Measurements from ENCODE around the gene RNF166.

The RNF166 gene

DNA sequence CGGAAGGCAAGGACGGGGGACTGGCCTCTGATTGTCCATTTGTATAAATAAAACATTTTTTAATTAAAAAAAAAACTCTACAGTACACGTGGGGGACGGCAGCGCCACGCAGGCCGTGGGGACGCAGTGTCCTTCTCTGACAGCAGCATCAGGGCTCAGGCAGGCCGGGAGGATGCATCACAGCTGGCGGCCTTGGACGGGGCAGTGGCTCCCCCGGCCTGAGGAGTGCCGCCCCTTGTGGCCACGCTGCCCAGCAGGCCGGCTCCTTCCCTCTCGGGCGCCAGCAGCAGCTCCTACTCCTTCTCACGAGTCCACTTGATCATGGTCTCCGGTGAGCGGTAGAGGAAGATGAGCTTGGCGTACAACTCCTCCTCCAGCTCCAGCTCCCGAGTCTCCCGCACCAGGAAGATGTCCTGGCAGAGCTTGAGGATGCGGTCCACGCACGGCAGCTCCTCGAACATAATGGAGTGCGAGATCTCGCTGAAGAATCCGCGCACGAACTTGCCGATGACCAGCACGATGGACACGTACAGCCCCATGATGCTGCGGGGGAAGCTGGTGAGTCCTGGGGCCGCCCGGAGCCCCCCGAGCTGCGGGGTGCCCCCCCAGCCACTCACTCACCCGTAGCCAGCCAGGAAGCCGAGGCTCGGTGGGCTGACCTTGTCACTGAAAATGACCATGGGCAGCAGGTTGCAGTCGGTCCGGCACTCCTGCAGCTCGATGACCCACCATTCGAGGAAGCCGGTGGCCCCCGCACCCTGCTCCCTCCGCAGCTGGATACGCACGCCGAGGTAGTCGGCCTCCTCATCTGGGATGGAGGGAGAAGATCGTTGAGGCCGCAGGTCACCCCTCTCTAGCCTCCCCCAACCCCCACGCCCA lies 9.3 kb upstream of the RNF166 start:
- Histone ChIP-seq H3K4me1 (ENCODE audit: insufficient read depth, low read length) (no peaks in the 10 kb centered on the region), H3K9ac (ENCODE audit: low read depth, low read length) (no peak overlapping the region), H3K4me2 (ENCODE audit: insufficient read depth, low read length) (no peak overlapping the region), H3K27me3 (ENCODE audit: insufficient read depth, low read length, poor library complexity) (no peaks in the 10 kb centered on the region), H3K79me2 (ENCODE audit: insufficient read depth, low read length) (peaks cover 9% of the 10 kb centered on the region; the same call in 1 of the 2 replicates), H3K4me3 (ENCODE audit: low read depth in 1 of 2, low read length in 2 of 2) (no peak overlapping the region), H3K36me3 (ENCODE audit: insufficient read depth, low read length) (peaks cover 73% of the 10 kb centered on the region), H2AFZ (ENCODE audit: low read depth, low read length) (no peak overlapping the region), H3K9me3 (ENCODE audit: insufficient read depth, low read length, severe bottlenecking) (no peaks in the 10 kb centered on the region), H4K20me1 (ENCODE audit: insufficient read depth, low read length) (peaks cover 56% of the 10 kb centered on the region), H3K27ac (ENCODE audit: low read length) (no peak overlapping the region)
- TF ChIP-seq EZH2 (IDR thresholded peaks at IDR 0.05; ENCODE audit: borderline replicate concordance, low read depth, low read length, severe bottlenecking) = no peak
- TF ChIP-seq, protein P1, sequence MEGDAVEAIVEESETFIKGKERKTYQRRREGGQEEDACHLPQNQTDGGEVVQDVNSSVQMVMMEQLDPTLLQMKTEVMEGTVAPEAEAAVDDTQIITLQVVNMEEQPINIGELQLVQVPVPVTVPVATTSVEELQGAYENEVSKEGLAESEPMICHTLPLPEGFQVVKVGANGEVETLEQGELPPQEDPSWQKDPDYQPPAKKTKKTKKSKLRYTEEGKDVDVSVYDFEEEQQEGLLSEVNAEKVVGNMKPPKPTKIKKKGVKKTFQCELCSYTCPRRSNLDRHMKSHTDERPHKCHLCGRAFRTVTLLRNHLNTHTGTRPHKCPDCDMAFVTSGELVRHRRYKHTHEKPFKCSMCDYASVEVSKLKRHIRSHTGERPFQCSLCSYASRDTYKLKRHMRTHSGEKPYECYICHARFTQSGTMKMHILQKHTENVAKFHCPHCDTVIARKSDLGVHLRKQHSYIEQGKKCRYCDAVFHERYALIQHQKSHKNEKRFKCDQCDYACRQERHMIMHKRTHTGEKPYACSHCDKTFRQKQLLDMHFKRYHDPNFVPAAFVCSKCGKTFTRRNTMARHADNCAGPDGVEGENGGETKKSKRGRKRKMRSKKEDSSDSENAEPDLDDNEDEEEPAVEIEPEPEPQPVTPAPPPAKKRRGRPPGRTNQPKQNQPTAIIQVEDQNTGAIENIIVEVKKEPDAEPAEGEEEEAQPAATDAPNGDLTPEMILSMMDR (IDR thresholded peaks at IDR 0.05; ENCODE audit: borderline replicate concordance, extremely low read depth, low read length, poor library complexity, severe bottlenecking) = no peak
- ATAC-seq (ENCODE audit: insufficient read depth, low read depth) = no peak
- no peak for DNase-seq

DNA sequence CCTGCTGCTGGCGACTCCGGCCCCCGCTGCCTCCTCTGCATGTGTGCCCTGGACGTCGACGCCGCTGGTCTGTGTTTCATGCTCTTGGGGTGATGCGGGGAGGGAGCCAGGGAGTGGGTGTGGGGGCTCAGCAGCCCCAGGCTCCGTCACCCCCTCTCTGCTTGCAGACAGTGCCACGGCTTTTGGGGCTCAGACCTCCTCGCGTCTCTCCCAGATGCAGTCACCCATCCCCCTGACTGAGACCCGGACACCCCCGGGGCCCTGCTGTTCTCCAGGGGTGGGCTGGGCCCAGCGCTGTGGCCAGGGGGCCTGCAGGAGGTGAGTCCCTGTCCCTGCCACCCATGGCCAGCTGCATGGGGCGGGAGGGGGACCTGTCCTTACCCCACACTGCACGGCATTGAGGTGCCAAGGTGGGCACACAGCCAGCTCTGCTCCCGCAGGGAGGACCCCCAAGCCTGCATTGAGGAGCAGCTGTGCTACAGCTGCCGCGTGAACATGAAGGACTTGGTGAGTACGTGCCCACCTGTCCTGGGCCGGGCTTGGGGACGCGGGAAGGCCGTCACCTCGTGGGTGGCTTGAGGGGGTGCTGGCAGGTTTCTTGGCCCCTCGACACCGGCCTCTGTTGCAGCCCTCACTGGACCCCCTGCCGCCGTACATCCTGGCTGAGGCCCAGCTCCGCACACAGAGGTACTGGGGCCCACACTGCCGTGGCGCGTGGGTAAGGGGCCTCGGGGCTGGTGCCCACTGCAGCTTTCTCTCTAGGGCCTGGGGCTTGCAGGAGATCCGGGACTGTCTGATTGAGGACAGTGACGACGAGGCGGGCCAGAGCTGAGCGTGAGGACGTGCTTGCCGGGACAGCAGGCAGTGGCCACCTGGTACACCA lies 8.5 kb upstream of the RNF166 start:
- Histone ChIP-seq H3K9ac (ENCODE audit: low read depth, low read length) (no peak overlapping the region), H2AFZ (ENCODE audit: low read depth, low read length) (no peak overlapping the region), H3K36me3 (ENCODE audit: insufficient read depth, low read length) (peaks cover 73% of the 10 kb centered on the region), H3K4me3 (ENCODE audit: low read depth in 1 of 2, low read length in 2 of 2) (no peak overlapping the region), H3K79me2 (ENCODE audit: insufficient read depth, low read length) (peaks cover 14% of the 10 kb centered on the region; the same call in 1 of the 2 replicates), H3K9me3 (ENCODE audit: insufficient read depth, low read length, severe bottlenecking) (no peaks in the 10 kb centered on the region), H3K4me1 (ENCODE audit: insufficient read depth, low read length) (no peaks in the 10 kb centered on the region), H3K4me2 (ENCODE audit: insufficient read depth, low read length) (no peak overlapping the region), H3K27me3 (ENCODE audit: insufficient read depth, low read length, poor library complexity) (no peaks in the 10 kb centered on the region), H4K20me1 (ENCODE audit: insufficient read depth, low read length) (peaks cover 59% of the 10 kb centered on the region), H3K27ac (ENCODE audit: low read length) (no peak overlapping the region)
- ATAC-seq (ENCODE audit: insufficient read depth, low read depth) (peak; percentile 6; the same call in 1 of the 3 replicates), DNase-seq (no peak)
- TF ChIP-seq EZH2 (IDR thresholded peaks at IDR 0.05; ENCODE audit: borderline replicate concordance, low read depth, low read length, severe bottlenecking) = no peak
- TF ChIP-seq, protein P1 (IDR thresholded peaks at IDR 0.05; ENCODE audit: borderline replicate concordance, extremely low read depth, low read length, poor library complexity, severe bottlenecking) = no peak

DNA sequence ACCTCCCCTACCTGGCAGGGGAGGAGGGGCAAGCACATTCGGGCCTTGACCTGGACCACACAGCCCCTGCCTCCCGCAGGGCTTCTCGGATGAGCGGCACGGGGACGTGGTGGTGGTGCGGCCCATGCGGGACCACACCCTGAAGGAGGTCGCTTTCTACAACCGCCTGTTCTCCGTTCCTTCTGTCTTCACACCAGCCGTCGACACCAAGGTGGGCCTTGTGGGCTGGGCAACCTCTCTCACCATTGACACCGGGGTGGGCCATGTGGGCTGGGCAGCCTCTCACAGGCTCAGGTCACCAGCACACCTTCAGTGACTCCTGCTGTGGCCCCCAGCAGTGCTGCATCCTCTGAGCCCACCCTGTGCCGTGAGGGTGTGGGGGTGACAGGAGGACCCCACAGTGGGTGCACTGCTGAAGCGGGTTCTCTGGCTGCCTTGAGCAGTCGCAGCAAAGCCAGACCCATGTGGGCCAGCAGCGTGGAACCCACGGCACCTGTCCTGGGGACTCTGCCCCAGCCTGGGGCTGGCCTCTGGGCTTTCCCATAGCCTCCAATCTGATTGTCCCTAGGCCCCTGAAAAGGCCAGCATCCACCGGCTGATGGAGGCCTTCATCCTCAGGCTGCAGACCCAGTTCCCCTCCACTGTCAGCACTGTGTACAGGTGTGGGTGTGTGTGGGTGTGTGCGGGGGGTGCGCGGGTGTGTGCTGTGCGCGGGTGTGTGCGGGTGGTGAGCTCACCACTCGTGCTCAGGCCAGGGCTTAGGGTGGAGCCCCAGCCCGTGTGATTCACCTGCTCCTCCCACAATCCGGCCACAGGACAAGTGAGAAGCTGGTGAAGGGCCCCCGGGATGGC lies 7.6 kb upstream of the RNF166 start:
- H3K4me1 ChIP-seq (ENCODE audit: insufficient read depth, low read length) = peaks cover under 1% of the 10 kb centered on the region
- no peak for TF ChIP-seq EZH2 (IDR thresholded peaks at IDR 0.05; ENCODE audit: borderline replicate concordance, low read depth, low read length, severe bottlenecking)
- TF ChIP-seq, protein P1 (IDR thresholded peaks at IDR 0.05; ENCODE audit: borderline replicate concordance, extremely low read depth, low read length, poor library complexity, severe bottlenecking) = no peak
- H3K9ac ChIP-seq (ENCODE audit: low read depth, low read length) = no peak overlapping the region
- no peak overlapping the region for H2AFZ ChIP-seq (ENCODE audit: low read depth, low read length)
- peaks cover 65% of the 10 kb centered on the region for H3K36me3 ChIP-seq (ENCODE audit: insufficient read depth, low read length)
- ATAC-seq (ENCODE audit: insufficient read depth, low read depth) (peak; percentile 20; the same call in 1 of the 3 replicates), DNase-seq (no peak)
- no peak overlapping the region for H3K4me2 ChIP-seq (ENCODE audit: insufficient read depth, low read length)
- H3K27me3 ChIP-seq (ENCODE audit: insufficient read depth, low read length, poor library complexity) = no peaks in the 10 kb centered on the region
- H3K27ac ChIP-seq (ENCODE audit: low read length) = no peak overlapping the region
- no peaks in the 10 kb centered on the region for H3K9me3 ChIP-seq (ENCODE audit: insufficient read depth, low read length, severe bottlenecking)
- peaks cover 23% of the 10 kb centered on the region for H3K79me2 ChIP-seq (ENCODE audit: insufficient read depth, low read length)
- H4K20me1 ChIP-seq (ENCODE audit: insufficient read depth, low read length) = peaks cover 54% of the 10 kb centered on the region
- H3K4me3 ChIP-seq (ENCODE audit: low read depth in 1 of 2, low read length in 2 of 2) = no peak overlapping the region

Data from DND-41 (cell line).